ENCODE measurements around the gene PHF21B.

Gene PHF21B

DNA sequence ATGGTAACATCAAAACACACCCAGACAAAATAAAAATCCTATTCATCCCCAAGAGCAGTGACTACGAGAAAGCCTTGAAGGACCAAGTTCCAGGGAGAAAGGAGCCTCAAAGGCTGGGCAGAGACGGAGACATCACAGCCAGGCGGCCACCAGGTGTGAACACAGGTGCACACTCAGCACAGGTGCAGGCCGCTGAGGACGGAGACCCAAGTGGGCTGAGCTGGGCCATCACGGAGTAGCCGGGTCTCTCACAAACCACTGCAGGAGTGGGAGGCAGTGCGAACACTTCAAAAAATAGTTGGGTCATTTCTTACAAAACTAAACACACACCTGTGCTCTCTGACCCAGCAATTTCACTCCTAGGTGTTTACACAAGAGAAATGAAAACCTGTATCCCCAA, 72.6 kb downstream of the PHF21B start:
- peaks cover 10% of the 10 kb centered on the region for H3K36me3 ChIP-seq
- no peak overlapping the region for H3K27ac ChIP-seq
- no peaks in the 10 kb centered on the region for H3K27me3 ChIP-seq (ENCODE audit: insufficient read depth, low read depth, severe bottlenecking)
- H3K9me3 ChIP-seq (ENCODE audit: severe bottlenecking) = no peaks in the 10 kb centered on the region
- TF ChIP-seq CTCF (IDR thresholded peaks at IDR 0.05; ENCODE audit: low read depth, low read length) = no peak
- no peak for DNase-seq
- no peak overlapping the region for H3K4me3 ChIP-seq (ENCODE audit: low read depth, low read length)

DNA sequence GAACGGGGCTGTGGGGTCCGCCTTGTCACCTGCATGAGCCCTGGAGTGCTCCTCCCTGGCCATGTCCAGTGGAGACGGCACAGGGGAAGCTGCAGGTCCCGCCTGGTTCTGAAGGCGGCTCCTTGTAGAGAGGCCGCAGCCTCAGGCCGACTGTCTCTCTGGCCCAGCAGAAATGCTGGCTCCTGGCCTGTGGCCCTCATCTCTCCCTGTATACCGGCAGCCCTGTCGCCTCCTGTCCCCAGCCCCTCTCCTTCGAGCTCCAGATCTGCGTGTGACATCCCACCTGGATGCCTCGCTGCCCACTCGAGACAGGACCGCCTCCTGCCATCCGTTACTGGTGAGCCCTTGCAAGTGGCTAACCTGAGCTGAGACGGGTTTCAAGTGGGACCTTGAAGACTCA, 73.6 kb downstream of the PHF21B start:
- no peak for TF ChIP-seq CTCF (IDR thresholded peaks at IDR 0.05; ENCODE audit: low read depth, low read length)
- H3K9me3 ChIP-seq (ENCODE audit: severe bottlenecking) = no peaks in the 10 kb centered on the region
- H3K27me3 ChIP-seq (ENCODE audit: insufficient read depth, low read depth, severe bottlenecking) = no peaks in the 10 kb centered on the region
- peaks cover 19% of the 10 kb centered on the region for H3K36me3 ChIP-seq
- no peak overlapping the region for H3K27ac ChIP-seq
- DNase-seq = no peak
- H3K4me3 ChIP-seq (ENCODE audit: low read depth, low read length) = no peak overlapping the region

DNA sequence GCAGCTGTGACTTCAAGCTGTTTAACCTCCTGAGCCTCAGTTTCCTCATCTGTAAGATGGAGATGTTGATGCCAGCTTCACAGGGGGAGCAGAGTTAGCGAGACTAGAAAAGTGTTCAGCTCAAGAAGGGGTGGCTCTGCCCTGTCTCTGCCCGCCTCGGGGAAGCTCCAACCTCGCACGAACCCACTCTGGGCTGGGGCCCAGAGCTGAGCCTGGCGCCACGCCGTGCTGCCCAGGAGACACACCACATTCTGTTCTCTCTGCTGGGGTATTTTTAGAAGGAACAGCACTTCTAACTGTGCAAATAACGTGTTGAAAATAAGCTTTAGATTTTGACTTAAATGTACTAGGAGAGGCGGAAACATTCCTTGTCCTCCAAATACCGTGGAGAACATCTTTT, 74.1 kb downstream of the PHF21B start:
- no peak for DNase-seq
- no peak for TF ChIP-seq CTCF (IDR thresholded peaks at IDR 0.05; ENCODE audit: low read depth, low read length)
- Histone ChIP-seq H3K36me3 (peaks cover 22% of the 10 kb centered on the region), H3K27ac (no peak overlapping the region), H3K27me3 (ENCODE audit: insufficient read depth, low read depth, severe bottlenecking) (no peaks in the 10 kb centered on the region), H3K4me3 (ENCODE audit: low read depth, low read length) (no peak overlapping the region), H3K9me3 (ENCODE audit: severe bottlenecking) (no peaks in the 10 kb centered on the region)

- Histone ChIP-seq H3K36me3 (peaks cover 22% of the 10 kb centered on the region), H3K27me3 (ENCODE audit: insufficient read depth, low read depth, severe bottlenecking) (no peaks in the 10 kb centered on the region), H3K4me3 (ENCODE audit: low read depth, low read length) (no peak overlapping the region), H3K9me3 (ENCODE audit: severe bottlenecking) (no peaks in the 10 kb centered on the region), H3K27ac (no peak overlapping the region)
- TF ChIP-seq CTCF (IDR thresholded peaks at IDR 0.05; ENCODE audit: low read depth, low read length) = no peak
- DNase-seq = no peak
These were observed 75.4 kb downstream of the PHF21B start for GRCh38 chr22:44934454-44934735.

- Histone ChIP-seq H3K9me3 (ENCODE audit: severe bottlenecking) (no peaks in the 10 kb centered on the region), H3K27me3 (ENCODE audit: insufficient read depth, low read depth, severe bottlenecking) (no peaks in the 10 kb centered on the region), H3K27ac (no peak overlapping the region), H3K36me3 (peaks cover 22% of the 10 kb centered on the region), H3K4me3 (ENCODE audit: low read depth, low read length) (no peak overlapping the region)
- DNase-seq = no peak
- no peak for TF ChIP-seq CTCF (IDR thresholded peaks at IDR 0.05; ENCODE audit: low read depth, low read length)
These were observed 75.9 kb downstream of the PHF21B start for GRCh38 chr22:44933666-44934453.

GRCh38 chr22:44932493-44932892, 77.3 kb downstream of the PHF21B start:
- H3K27me3 ChIP-seq (ENCODE audit: insufficient read depth, low read depth, severe bottlenecking) = no peaks in the 10 kb centered on the region
- peaks cover 22% of the 10 kb centered on the region for H3K36me3 ChIP-seq
- no peak for DNase-seq
- H3K4me3 ChIP-seq (ENCODE audit: low read depth, low read length) = no peak overlapping the region
- no peak for TF ChIP-seq CTCF (IDR thresholded peaks at IDR 0.05; ENCODE audit: low read depth, low read length)
- H3K9me3 ChIP-seq (ENCODE audit: severe bottlenecking) = no peaks in the 10 kb centered on the region
- no peak overlapping the region for H3K27ac ChIP-seq
